Fibroblast of pulmonary artery (primary cell): ENCODE measurements around the gene CARD14.

Source experiments
- DNase-seq: peaks from one replicate; pipeline ENCODE4 v3.0.0-alpha.2; 2010; ENCODE audit warnings: low read depth
- H3K4me3 ChIP-seq: replicated peaks from 2 replicates; pipeline ENCODE4 v1.5.1; 2011; ENCODE audit warnings: low read depth, mild to moderate bottlenecking, control low read depth, low read length, moderate library complexity
- CTCF ChIP-seq: IDR thresholded peaks from 2 replicates; pipeline ENCODE4 v1.5.1; 2011; ENCODE audit warnings: mild to moderate bottlenecking, control low read depth, low read length, inconsistent platforms; ENCODE audit errors: missing control alignments

Gene CARD14

GRCh38 chr17:80169784-80170500 is at the start of gene CARD14:
Gene CARD14, plus strand, starts transcription at chr17:80170030. Its CDS starts 11,409 bp downstream, at chr17:80181439.
- H3K4me3 ChIP-seq, result no peak within 1 kb of the TSS
- no peak for DNase-seq
- TF ChIP-seq CTCF, result no peak

GRCh38 chr17:80122026-80122575 is 47.7 kb upstream of the CARD14 start:
- no peak for TF ChIP-seq CTCF
- no peak for DNase-seq
- H3K4me3 ChIP-seq, result no peak overlapping the region

- H3K4me3 ChIP-seq, result no peak overlapping the region
- no peak for TF ChIP-seq CTCF
- no peak for DNase-seq
These were observed 46.8 kb upstream of the CARD14 start for GRCh38 chr17:80122926-80123505.

GRCh38 chr17:80123791-80124190 is 46.0 kb upstream of the CARD14 start:
- no peak overlapping the region for H3K4me3 ChIP-seq
- no peak for TF ChIP-seq CTCF
- DNase-seq, result peak; percentile 48

- TF ChIP-seq CTCF, result peak; percentile 57
- H3K4me3 ChIP-seq, result no peak overlapping the region
- peak; percentile 89 for DNase-seq
These were observed 45.4 kb upstream of the CARD14 start for GRCh38 chr17:80124351-80124981.

GRCh38 chr17:80125656-80126448 is 44.0 kb upstream of the CARD14 start:
- TF ChIP-seq CTCF, result no peak
- peak; percentile 93 for DNase-seq
- no peak overlapping the region for H3K4me3 ChIP-seq
